Stimulated activated naive CD8-positive, alpha-beta T cell treated with anti-CD3 and anti-CD28 coated beads, Interleukin-15, Interleukin-2, amounts not matched to agents 100 U/mL and 50 U/mL, for 24 hours (primary cell): Measurements from ENCODE around the gene TRHDE.
A peak's percentile ranks its signal among the peaks of the same experiment; 100 is the strongest.

Experiments
- ATAC-seq: fragments of 150-1000 bp; cut with Tn5 transposase; one replicate; pipeline ENCODE4 v1.10.0; 2021
- DNase-seq: peaks from one replicate; pipeline ENCODE4 v3.0.0; 2021

The TRHDE gene

GRCh38 chr12:72315858-72316257 lies 43.7 kb downstream of the TRHDE start:
- DNase-seq (no peak), ATAC-seq (no peak)

- DNase-seq = no peak
- no peak for ATAC-seq
Measured at GRCh38 chr12:72318341-72318740, 46.2 kb downstream of the TRHDE start.

- no peak for ATAC-seq
- DNase-seq = no peak
Measured at GRCh38 chr12:72323881-72324280, 51.7 kb downstream of the TRHDE start.

GRCh38 chr12:72330301-72330700 lies 58.1 kb downstream of the TRHDE start:
- ATAC-seq = no peak
- DNase-seq = no peak

- no peak for DNase-seq
- ATAC-seq = no peak
Measured at GRCh38 chr12:72330784-72331183, 58.6 kb downstream of the TRHDE start.

- ATAC-seq (no peak), DNase-seq (no peak)
Measured at GRCh38 chr12:72337382-72337781, 65.2 kb downstream of the TRHDE start.

GRCh38 chr12:72337946-72338345 lies 65.8 kb downstream of the TRHDE start:
- ATAC-seq (no peak), DNase-seq (no peak)

- no peak for ATAC-seq
- DNase-seq = no peak
Measured at GRCh38 chr12:72338437-72338836, 66.3 kb downstream of the TRHDE start.

GRCh38 chr12:72346363-72346944 lies 74.3 kb downstream of the TRHDE start:
- DNase-seq (peak; percentile 33), ATAC-seq (peak; percentile 63)

- ATAC-seq = no peak
- DNase-seq = no peak
Measured at GRCh38 chr12:72349491-72349890, 77.3 kb downstream of the TRHDE start.

GRCh38 chr12:72359416-72359815 lies 87.2 kb downstream of the TRHDE start:
- DNase-seq (no peak), ATAC-seq (no peak)

- DNase-seq = no peak
Measured at GRCh38 chr12:72365151-72365550, 93.0 kb downstream of the TRHDE start.

GRCh38 chr12:72366255-72366654 lies 94.1 kb downstream of the TRHDE start:
- ATAC-seq = no peak

More at GRCh38 chr12:72365151-72365550, 93.0 kb downstream of the TRHDE start:
- ATAC-seq = no peak

GRCh38 chr12:72368298-72368697 lies 96.1 kb downstream of the TRHDE start:
- ATAC-seq = no peak
- DNase-seq = no peak

More at GRCh38 chr12:72366255-72366654, 94.1 kb downstream of the TRHDE start:
- no peak for DNase-seq

- ATAC-seq (no peak), DNase-seq (no peak)
Measured at GRCh38 chr12:72368719-72369422, 96.7 kb downstream of the TRHDE start.

GRCh38 chr12:72369423-72369959 lies 97.3 kb downstream of the TRHDE start:
- no peak for ATAC-seq
- no peak for DNase-seq

- ATAC-seq = no peak
- no peak for DNase-seq
Measured at GRCh38 chr12:72380441-72380840, 108.3 kb downstream of the TRHDE start.

GRCh38 chr12:72388322-72388721 lies 116.2 kb downstream of the TRHDE start:
- DNase-seq (no peak), ATAC-seq (no peak)

GRCh38 chr12:72390146-72390545 lies 118.0 kb downstream of the TRHDE start:
- DNase-seq (no peak), ATAC-seq (no peak)

- ATAC-seq = no peak
- no peak for DNase-seq
Measured at GRCh38 chr12:72406111-72406510, 133.9 kb downstream of the TRHDE start.

- DNase-seq = no peak
Measured at GRCh38 chr12:72432037-72432604, 160.0 kb downstream of the TRHDE start.

GRCh38 chr12:72433298-72433697 lies 161.1 kb downstream of the TRHDE start:
- ATAC-seq (no peak), DNase-seq (no peak)

More at GRCh38 chr12:72432037-72432604, 160.0 kb downstream of the TRHDE start:
- no peak for ATAC-seq

GRCh38 chr12:72434999-72435398 lies 162.8 kb downstream of the TRHDE start:
- ATAC-seq = no peak
- no peak for DNase-seq
